ENCODE measurements around the gene GLIS1.
A peak's percentile ranks its signal among the peaks of the same experiment; 100 is the strongest.

The GLIS1 gene

GRCh38 chr1:53575141-53575954 lies 163.6 kb downstream of the GLIS1 start:
- DNase-seq: no peak

DNA sequence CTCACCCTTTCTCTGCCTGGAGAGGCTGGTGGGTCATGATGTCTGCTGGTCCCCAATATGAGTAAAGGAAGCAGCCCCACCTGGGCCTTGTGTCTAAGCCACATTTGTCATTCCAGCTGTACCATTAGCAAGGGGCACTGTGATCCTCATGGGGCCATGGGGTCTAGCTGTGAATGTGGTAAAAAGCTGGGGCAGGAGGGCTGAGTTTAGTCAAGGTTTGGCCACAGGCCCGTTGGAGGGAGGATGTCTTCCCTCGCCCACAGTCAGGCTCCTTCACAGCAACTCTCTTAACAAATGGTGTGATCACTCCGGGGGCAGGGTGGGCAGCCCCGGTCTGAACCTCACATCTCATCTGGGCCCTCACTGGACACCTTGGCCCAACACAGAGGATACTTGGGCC lies 164.3 kb downstream of the GLIS1 start:
- DNase-seq: no peak

DNA sequence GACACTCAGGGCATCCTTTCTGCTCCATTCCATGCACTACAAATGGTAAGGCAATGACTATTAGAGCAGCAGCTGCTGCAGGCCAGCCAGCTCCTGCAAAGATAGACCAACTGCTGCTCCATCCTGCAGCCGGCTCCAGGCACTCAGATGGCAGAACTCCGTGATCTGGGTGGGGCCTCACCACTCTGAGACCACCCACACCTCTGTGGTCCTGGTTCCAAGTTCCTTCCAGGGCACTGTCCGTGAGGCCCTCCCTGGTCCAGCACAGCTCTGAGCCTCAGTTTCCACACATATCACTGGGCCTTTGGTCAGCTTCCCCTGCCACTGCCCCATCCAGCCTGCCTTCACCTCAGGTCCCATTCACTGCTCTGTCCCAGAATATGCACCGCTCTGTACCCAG lies 165.0 kb downstream of the GLIS1 start:
- no peak for DNase-seq

GRCh38 chr1:53573522-53573921 lies 165.4 kb downstream of the GLIS1 start:
- DNase-seq: no peak

DNA sequence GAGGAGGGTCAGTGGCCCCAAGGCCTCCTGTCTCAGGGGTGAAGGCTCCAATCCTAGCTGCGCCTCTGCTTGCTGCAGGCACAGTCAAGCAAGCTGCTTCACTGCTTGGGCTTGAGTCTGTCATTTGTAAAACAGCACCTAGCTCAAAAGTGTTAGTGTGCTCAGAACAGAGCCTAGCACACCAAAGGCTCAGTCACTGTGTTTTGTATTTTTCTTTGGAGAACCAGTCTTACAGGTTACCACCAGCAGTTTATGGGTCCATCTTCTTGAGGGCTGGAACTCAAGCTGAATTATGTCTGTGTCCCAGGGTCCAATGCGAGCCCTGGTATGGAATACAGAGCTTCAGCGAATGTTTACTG lies 166.2 kb downstream of the GLIS1 start:
- DNase-seq: no peak

GRCh38 chr1:53572065-53572814 lies 166.7 kb downstream of the GLIS1 start:
- DNase-seq: peak; percentile 90

GRCh38 chr1:53568540-53568939 lies 170.4 kb downstream of the GLIS1 start:
- no peak for DNase-seq

- DNase-seq: no peak
Observed at GRCh38 chr1:53567851-53568250, 171.1 kb downstream of the GLIS1 start.

- no peak for DNase-seq
Observed at GRCh38 chr1:53567450-53567849, 171.5 kb downstream of the GLIS1 start.

DNA sequence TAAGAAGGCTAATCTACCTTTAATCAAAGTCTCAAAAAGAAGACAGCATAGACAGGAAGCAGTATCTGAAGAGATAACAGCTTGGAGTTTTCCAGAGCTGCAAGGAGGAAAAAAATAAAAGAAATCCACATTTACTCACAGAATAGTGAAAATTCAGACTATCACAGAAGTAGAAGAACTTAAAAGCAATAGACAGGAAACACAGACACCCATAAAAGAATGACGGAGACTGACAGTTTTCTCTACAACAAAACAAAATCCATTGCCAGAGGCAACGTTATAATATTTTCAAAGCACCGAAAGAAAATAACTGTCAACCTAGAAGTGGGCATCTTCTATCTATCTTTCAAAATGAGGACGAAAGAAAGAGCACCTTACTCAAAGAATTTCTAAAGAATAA lies 175.4 kb downstream of the GLIS1 start:
- no peak for DNase-seq

DNA sequence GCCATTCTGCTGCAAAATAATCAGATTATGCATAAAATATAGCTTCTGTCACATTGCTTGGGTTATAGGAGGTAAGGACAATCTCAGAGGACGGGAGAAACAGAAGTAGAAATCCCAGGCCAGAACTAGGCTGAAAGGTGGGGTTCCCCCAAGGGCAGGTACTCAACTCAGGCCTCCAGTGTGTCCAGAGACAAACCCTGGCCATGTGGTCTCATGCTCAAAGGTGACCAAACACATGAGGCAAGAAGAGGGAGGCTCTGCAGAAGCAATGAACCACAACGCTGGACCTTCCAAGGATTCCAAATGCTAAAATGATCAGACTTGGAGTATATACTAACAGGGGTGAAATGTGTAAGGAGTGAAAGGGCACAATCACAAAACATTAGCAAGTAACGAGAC lies 176.0 kb downstream of the GLIS1 start:
- DNase-seq: no peak

DNA sequence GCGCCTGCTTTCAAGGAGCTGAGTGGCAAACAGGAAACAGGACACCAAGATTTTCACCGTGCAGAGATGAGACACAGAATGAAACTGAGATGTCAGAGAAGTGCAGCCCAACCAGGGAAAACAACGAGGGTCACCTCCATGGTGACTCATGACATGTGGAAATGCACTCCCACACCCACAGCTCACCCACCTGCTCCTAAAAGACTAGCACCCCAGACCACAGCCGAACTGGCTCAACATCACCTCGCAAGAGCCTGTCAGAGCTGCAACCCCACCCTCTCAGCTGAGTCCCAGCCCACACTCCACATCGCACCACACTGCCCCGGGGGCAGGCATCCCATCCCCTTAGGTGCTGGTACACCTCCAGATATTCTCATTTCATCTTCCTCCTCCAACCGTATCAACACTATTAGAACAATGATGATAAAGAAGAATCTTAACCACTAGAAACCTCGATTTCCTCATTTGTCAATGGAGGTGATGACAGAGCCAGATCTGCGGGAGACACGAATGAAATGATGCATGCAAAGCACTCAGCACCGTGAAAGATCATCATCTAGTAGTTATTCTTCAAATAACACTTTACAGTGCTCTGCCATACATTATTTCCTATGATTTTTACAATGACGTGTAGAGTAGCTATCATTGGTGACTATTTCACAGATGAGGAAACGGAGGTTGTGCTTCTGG lies 176.5 kb downstream of the GLIS1 start:
- no peak for DNase-seq

GRCh38 chr1:53561503-53562105 lies 177.4 kb downstream of the GLIS1 start:
- peak; percentile 75 for DNase-seq

- peak; percentile 75 for DNase-seq
Observed at GRCh38 chr1:53560581-53561502, 178.1 kb downstream of the GLIS1 start.

DNA sequence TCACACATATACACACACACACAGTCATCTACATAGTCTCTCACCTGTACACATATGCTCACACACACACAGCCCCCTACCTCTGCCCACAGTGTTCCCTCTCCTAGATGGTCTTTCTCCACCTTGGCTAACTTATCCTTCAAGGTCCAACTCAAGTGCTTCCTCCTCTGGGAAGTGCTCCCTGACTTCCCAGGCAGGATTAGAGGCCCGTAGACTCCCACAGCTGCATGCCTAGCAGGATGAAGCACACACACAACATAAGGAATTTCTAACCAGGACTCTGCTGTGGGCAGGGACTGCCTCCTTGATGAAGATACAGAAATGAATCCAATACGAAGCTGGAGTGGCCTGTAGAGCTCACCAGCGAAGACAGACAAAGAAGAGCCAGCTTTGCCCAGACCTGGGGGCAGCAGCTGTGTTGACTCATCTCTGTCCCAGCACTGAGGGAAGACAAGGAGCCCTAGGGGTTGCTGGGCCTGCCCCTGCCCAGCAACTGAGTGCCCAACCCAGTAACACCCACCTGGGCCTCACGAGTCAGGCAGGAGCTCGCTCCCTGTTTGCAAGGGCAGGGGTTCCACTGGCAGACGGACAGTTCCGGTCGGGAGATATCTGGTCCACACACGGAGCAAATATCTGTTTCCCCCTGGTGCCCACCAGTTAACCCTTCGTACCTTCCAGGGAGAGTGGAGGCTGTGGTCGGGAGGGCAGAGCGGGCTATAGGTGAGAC lies 178.9 kb downstream of the GLIS1 start:
- no peak for DNase-seq

- DNase-seq: no peak
Observed at GRCh38 chr1:53559391-53559815, 179.6 kb downstream of the GLIS1 start.

GRCh38 chr1:53558739-53559315 lies 180.1 kb downstream of the GLIS1 start:
- no peak for DNase-seq

GRCh38 chr1:53557830-53558738 lies 180.9 kb downstream of the GLIS1 start:
- no peak for DNase-seq

DNA sequence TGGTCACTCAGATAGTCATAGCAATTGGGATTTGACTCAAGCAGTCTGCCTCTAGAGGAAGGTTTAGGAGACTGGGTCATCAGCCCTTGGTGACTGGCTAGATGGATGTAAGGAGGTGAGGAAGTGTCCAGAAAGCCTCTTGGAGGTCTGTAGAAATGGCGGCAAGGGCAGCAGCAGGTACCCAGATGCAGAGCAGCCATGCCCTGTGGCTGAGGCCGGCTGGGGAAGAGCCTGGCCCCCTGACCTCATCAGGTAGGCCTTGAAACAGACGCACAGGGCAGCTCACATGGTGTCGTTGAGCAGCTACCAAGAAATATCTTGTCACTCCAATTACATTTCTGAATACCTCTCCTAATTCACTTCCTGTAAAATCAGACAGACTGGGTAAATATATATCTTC lies 181.6 kb downstream of the GLIS1 start:
- no peak for DNase-seq

DNA sequence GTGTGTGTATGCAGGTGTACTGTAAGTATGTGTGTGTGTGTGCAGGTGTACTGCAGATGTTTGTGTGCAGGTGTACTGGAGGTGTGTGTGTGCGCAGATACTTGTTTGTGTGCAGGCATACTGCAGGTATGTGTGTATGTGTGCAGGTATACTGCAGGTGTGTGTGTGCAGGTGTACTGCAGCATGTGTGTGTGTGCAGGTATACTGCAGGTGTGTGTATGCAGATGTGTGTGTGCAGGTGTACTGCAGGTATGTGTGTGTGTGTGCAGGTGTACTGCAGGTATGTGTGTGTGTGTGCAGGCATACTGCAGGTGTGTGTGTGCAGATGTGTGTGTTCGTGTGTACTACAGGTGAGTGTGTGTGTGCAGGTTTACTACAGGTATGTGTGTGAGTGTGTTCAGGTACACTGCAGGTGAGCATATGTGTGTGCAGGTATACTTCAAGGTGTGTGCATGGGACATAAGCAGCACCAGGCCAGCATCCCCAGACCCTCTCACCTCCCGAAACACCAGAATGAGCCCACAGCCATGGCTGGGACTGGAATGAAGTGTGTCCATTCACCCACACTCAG lies 182.2 kb downstream of the GLIS1 start:
- DNase-seq: no peak

All from NCI-H82 (cell line).